SK-N-MC (cell line): ENCODE measurements around the gene TM9SF1.

Experiments used
- DNase-seq: peaks from one replicate; pipeline ENCODE4 v3.0.0-alpha.2; 2011; ENCODE audit warnings: low read depth, low spot score
- H3K27ac ChIP-seq: fragments of 200-600 bp; sonication (generic); 2 replicates; pipeline ENCODE4 v1.5.1; 2016; ENCODE audit warnings: mixed run types
- H3K36me3 ChIP-seq: fragments of 200-600 bp; sonication (generic); 2 replicates; pipeline ENCODE4 v1.6.1; 2017; ENCODE audit warnings: antibody characterized with exemption, low read length, mixed read lengths; ENCODE audit not compliant: insufficient read depth
- H3K4me3 ChIP-seq: fragments of 200-600 bp; sonication (generic); 2 replicates; pipeline ENCODE4 v1.5.1; 2016
- H3K9ac ChIP-seq: fragments of 200-600 bp; sonication (generic); 2 replicates; pipeline ENCODE4 v1.8.0; 2017; ENCODE audit warnings: mixed run types, mixed read lengths; ENCODE audit not compliant: insufficient read length
- H3K9me3 ChIP-seq: fragments of 200-600 bp; sonication (generic); 2 replicates; pipeline ENCODE4 v1.6.1; 2017; ENCODE audit warnings: low read depth, mild to moderate bottlenecking, antibody characterized with exemption, low read length, moderate library complexity, mixed read lengths
- EZH2 ChIP-seq: fragments of 200-600 bp; sonication (generic); IDR thresholded peaks from one replicate; pipeline ENCODE4 v1.6.1; 2017; ENCODE audit warnings: antibody characterized with exemption
- FOXP2 ChIP-seq: optimal IDR thresholded peaks from 2 replicates; pipeline ENCODE3; 2011; ENCODE audit warnings: mild to moderate bottlenecking, moderate library complexity; ENCODE audit not compliant: insufficient read depth; ENCODE audit errors: extremely low read length, control extremely low read depth
- POLR2AphosphoS5 ChIP-seq: IDR thresholded peaks from 2 replicates; pipeline ENCODE4 v1.6.1; 2012; ENCODE audit warnings: mild to moderate bottlenecking, low read depth, low read length, borderline replicate concordance

The TM9SF1 gene

GRCh38 chr14:24194186-24194872 lies 912 bp downstream of the TM9SF1 start:
- no peaks in the 10 kb centered on the region for H3K9me3 ChIP-seq
- TF ChIP-seq EZH2 (no peak), FOXP2 (no peak), POLR2AphosphoS5 (no peak)
- peak overlapping the region; percentile 93 for H3K9ac ChIP-seq
- peaks cover 16% of the 10 kb centered on the region for H3K36me3 ChIP-seq
- no peak for DNase-seq
- peak overlapping the region; percentile 96 for H3K4me3 ChIP-seq
- H3K27ac ChIP-seq = 0 out of 2 replicates have a peak overlapping the region, but pooled peaks have one; percentile 96

DNA sequence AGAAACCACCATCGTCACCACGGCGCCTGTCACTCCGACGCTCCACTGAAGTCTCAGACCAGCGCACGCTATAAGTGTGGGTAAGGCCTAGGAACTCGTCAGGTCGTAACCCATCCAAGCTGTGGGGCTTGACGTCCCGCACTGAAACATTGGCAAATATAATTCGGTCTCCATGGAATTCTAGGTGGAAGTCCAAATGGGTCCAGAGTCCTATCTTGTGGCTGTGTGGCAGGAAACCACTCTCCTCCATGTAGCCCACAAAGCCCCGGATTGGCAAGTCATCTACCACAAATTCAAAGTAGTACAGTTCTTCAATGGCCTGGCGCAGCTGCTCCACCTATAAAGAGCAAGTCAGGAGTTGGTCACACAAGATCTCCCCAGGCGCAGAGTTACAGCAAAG lies 2.3 kb downstream of the TM9SF1 start:
- Histone ChIP-seq H3K27ac (no peak overlapping the region), H3K36me3 (peaks cover 16% of the 10 kb centered on the region), H3K9ac (no peak overlapping the region), H3K9me3 (no peaks in the 10 kb centered on the region), H3K4me3 (no peak overlapping the region)
- no peak for TF ChIP-seq POLR2AphosphoS5
- no peak for DNase-seq

DNA sequence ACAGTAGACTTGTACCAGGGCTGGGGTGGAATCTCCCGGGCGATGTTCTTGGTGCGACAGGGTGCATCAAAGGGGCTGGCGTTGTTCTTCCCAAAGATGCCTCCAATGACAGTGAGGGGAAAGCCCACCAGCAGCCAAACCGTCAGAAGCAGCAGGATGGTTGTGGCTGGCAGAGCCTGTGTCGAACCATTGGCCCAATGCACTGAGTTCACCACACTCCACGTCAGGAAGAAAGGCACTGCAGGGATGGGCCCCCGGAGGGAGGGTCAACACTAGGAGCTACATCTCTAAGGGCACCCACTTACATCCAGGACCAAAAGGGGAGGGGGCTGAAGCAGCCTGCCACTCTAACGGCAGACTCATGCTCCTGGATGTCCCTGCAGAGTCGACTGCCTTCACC lies 4.8 kb downstream of the TM9SF1 start:
- no peaks in the 10 kb centered on the region for H3K9me3 ChIP-seq
- no peak for DNase-seq
- TF ChIP-seq FOXP2 = no peak
- TF ChIP-seq POLR2AphosphoS5 = no peak
- TF ChIP-seq EZH2 = no peak
- peaks cover 34% of the 10 kb centered on the region for H3K36me3 ChIP-seq
- H3K4me3 ChIP-seq = no peak overlapping the region
- no peak overlapping the region for H3K27ac ChIP-seq
- no peak overlapping the region for H3K9ac ChIP-seq

DNA sequence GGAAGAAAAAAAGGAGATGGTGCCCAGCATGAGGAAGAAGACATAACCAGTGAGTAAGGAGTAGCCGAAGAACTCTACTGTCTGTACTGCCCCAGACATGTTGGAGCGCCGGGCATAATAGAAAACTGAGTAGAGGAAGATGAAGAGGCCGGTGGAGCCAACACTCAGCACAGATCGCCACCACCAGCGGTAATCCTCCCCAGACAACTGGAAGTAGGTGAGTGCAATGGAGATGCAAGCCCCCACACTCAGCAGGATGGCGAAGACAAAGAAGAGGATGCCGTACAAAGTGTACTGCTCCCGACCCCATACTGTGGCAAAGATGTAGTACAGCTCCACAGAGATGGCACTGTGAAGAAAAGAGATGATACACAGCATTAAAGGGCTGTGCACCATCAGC lies 5.8 kb downstream of the TM9SF1 start:
- Histone ChIP-seq H3K9me3 (no peaks in the 10 kb centered on the region), H3K4me3 (peak overlapping the region; percentile 86), H3K27ac (peak overlapping the region; percentile 80), H3K36me3 (peaks cover 42% of the 10 kb centered on the region), H3K9ac (peak overlapping the region; percentile 81)
- TF ChIP-seq EZH2 (no peak), POLR2AphosphoS5 (no peak), FOXP2 (no peak)
- no peak for DNase-seq

DNA sequence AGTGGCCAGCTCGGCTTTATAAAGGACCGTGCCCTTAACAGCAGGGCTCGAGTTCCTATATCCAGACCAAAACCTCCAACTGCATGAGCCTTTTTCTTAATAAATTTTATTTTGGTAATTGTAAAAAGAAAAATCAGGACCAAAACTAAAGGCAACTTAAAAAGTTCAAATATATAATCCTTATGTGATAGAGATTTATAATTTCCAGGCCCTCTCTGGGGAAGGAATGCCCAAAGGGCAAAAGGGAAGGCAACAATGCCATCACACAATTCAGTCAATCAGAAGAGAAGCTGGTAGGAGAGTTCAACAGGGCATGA lies 6.2 kb downstream of the TM9SF1 start:
- H3K27ac ChIP-seq = peak overlapping the region; percentile 80
- H3K9ac ChIP-seq = peak overlapping the region; percentile 81
- peak overlapping the region; percentile 86 for H3K4me3 ChIP-seq
- DNase-seq = no peak
- TF ChIP-seq POLR2AphosphoS5 (no peak), FOXP2 (no peak), EZH2 (no peak)
- H3K36me3 ChIP-seq = peaks cover 44% of the 10 kb centered on the region
- H3K9me3 ChIP-seq = no peaks in the 10 kb centered on the region

DNA sequence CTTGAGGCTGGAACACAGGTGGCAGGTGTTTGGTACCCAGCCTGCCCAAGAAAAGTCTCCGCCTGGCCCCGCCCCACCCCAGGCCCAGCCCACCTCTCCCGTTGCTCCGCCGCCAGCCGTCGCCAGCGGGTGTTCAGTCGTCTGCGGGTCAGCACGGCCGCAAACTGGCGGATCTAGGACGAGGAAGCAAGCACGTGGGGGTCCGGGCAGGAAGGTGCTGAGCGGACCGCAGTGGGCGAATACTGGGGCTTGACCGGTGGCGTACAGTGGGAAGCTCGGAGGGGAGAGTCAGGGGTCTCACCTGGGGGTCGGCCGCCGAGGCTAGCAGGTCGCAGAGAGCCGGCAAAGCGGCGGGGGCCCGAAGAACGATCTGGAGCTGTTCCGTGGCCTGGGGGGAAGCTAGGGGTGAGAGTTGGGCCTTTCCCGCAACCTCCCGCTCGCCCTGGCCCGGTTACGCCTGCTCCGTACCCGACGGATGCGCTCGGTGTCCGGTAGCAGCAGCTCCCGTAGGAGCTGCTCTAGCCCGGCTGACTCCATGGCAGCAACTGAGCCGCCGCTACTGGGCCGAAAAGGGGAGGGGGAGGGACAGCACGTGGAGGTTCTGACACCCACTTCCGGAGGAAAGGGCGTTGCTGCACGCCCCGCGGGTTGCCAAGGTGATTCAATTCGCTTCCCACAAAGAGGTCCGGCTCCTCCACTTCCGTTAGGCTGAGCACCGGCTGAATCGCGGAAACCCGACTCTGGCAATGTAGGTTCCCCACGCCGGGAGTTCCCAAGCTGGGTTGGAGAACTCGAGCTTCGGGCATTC lies 6.8 kb downstream of the TM9SF1 start, which contains the start of gene IPO4:
TSS of gene IPO4 (minus strand) at position 566 of the 808 bp plus-strand sequence. CDS start at position 537, 29 bp downstream.
- H3K9ac ChIP-seq = peak within 1 kb of the TSS; percentile 81
- peak within 1 kb of the TSS; percentile 80 for H3K27ac ChIP-seq
- H3K9me3 ChIP-seq = no peaks in the 10 kb centered on the region
- TF ChIP-seq POLR2AphosphoS5 (peak; percentile 92), FOXP2 (peak; percentile 87), EZH2 (no peak)
- H3K36me3 ChIP-seq = peaks cover 48% of the 10 kb centered on the region
- peak within 1 kb of the TSS; percentile 86 for H3K4me3 ChIP-seq
- peak; percentile 91 for DNase-seq

- H3K9ac ChIP-seq = peak overlapping the region; percentile 80
- H3K4me3 ChIP-seq = peak overlapping the region; percentile 86
Measured at GRCh38 chr14:24187539-24187915, 7.7 kb downstream of the TM9SF1 start.

GRCh38 chr14:24186831-24187538 lies 8.3 kb downstream of the TM9SF1 start:
- H3K9me3 ChIP-seq = no peaks in the 10 kb centered on the region
- peak overlapping the region; percentile 80 for H3K9ac ChIP-seq
- TF ChIP-seq FOXP2 (no peak), POLR2AphosphoS5 (no peak), EZH2 (no peak)
- peaks cover 50% of the 10 kb centered on the region for H3K36me3 ChIP-seq
- no peak overlapping the region for H3K27ac ChIP-seq
- H3K4me3 ChIP-seq = peak overlapping the region; percentile 86
- DNase-seq = no peak

More at GRCh38 chr14:24187539-24187915, 7.7 kb downstream of the TM9SF1 start:
- Histone ChIP-seq H3K9me3 (no peaks in the 10 kb centered on the region), H3K27ac (no peak overlapping the region), H3K36me3 (peaks cover 53% of the 10 kb centered on the region)
- no peak for DNase-seq
- TF ChIP-seq EZH2 (no peak), POLR2AphosphoS5 (no peak), FOXP2 (no peak)
